HG02763 (cell line): Measurements from ENCODE around the gene COL23A1.

Experiments
- ATAC-seq: cut with Tn5 transposase; IDR thresholded peaks from one replicate; pipeline ENCODE4 v1.9.1; 2021; ENCODE audit warnings: mild to moderate bottlenecking, moderate library complexity; ENCODE audit not compliant: unreplicated experiment

Gene COL23A1

GRCh38 chr5:178386336-178386931, 203.8 kb downstream of the COL23A1 start:
- ATAC-seq = no peak

- no peak for ATAC-seq
These were observed 204.7 kb downstream of the COL23A1 start for GRCh38 chr5:178385496-178385890.

- no peak for ATAC-seq
These were observed 205.2 kb downstream of the COL23A1 start for GRCh38 chr5:178384816-178385495.

GRCh38 chr5:178383919-178384815, 206.0 kb downstream of the COL23A1 start:
- ATAC-seq = no peak

- ATAC-seq = no peak
These were observed 206.8 kb downstream of the COL23A1 start for GRCh38 chr5:178383301-178383918.

- ATAC-seq = no peak
These were observed 207.4 kb downstream of the COL23A1 start for GRCh38 chr5:178382754-178383164.

- ATAC-seq = no peak
These were observed 208.1 kb downstream of the COL23A1 start for GRCh38 chr5:178381921-178382695.

- no peak for ATAC-seq
These were observed 209.0 kb downstream of the COL23A1 start for GRCh38 chr5:178381206-178381605.

- ATAC-seq = no peak
These were observed 209.6 kb downstream of the COL23A1 start for GRCh38 chr5:178380541-178381074.

- no peak for ATAC-seq
These were observed 210.1 kb downstream of the COL23A1 start for GRCh38 chr5:178380086-178380485.

- ATAC-seq = no peak
These were observed 211.4 kb downstream of the COL23A1 start for GRCh38 chr5:178378527-178379484.

- no peak for ATAC-seq
These were observed 212.5 kb downstream of the COL23A1 start for GRCh38 chr5:178377583-178378270.

- no peak for ATAC-seq
These were observed 213.1 kb downstream of the COL23A1 start for GRCh38 chr5:178376921-178377582.

GRCh38 chr5:178375348-178375747, 214.8 kb downstream of the COL23A1 start:
- ATAC-seq = no peak

GRCh38 chr5:178373711-178374110, 216.5 kb downstream of the COL23A1 start:
- no peak for ATAC-seq

- no peak for ATAC-seq
These were observed 218.0 kb downstream of the COL23A1 start for GRCh38 chr5:178372142-178372571.

- no peak for ATAC-seq
These were observed 218.7 kb downstream of the COL23A1 start for GRCh38 chr5:178371362-178372111.
